K562 (cell line): ENCODE measurements around the gene SERPINH1. TPM values are rescaled to one million over a fixed set of nuclear protein-coding genes. Genes with fewer than 3 reads are reported as not detected.

ENCODE experiments used
- ATAC-seq: fragments of 200-7000 bp; cut with Tn5 transposase; 3 replicates; pipeline ENCODE4 v1.9.1; 2020; ENCODE audit warnings: moderate library complexity
- BruUV-seq: library from RNA; stranded (reverse); fragments of 400-500 nt; replicated peaks from 2 replicates; lab custom pipeline; 2021; lab: Mats Ljungman, UMichigan
- CTCF ChIA-PET: fragments of 300-600 bp; formaldehyde crosslinking; extraction: SDS; loops from one replicate; lab custom pipeline; 2021; ENCODE audit warnings: low intra/inter-chr PET ratio; lab: Yijun Ruan, JAX
- POLR2A ChIA-PET: fragments of 300-600, 350-650 bp; sonication (Branson Sonifier 250); formaldehyde crosslinking; extraction: SDS; loops from one replicate; lab custom pipeline; 2021; ENCODE audit warnings: antibody characterized with exemption, inconsistent platforms; lab: Yijun Ruan, JAX
- DNase-seq, 4 experiments: peaks; one replicate each; pipeline versions ENCODE4 v3.0.0 to v3.0.0-alpha.2; 2011 to 2018; ENCODE audit warnings: low spot score in 3 of 4, mixed read lengths in 3 of 4; ENCODE audit errors: extremely low read depth in 1 of 4
- FAIRE-seq: peaks from 2 replicates; lab custom pipeline; 2011; peaks lifted over from hg19 to GRCh38; lab: Jason Lieb, UNC
- H2AFZ ChIP-seq: 2 replicates; pipeline ENCODE4 v1.6.0; 2011; ENCODE audit warnings: low read depth, low read length, control low read depth, inconsistent platforms
- H3K27ac ChIP-seq: fragments of 200-600 bp; 3 replicates; pipeline ENCODE4 v1.8.0; 2011; ENCODE audit warnings: low read depth, mild to moderate bottlenecking, control low read depth, inconsistent platforms, low read length, moderate library complexity, mixed read lengths; ENCODE audit errors: extremely low read depth
- H3K27me3 ChIP-seq, 2 experiments: fragments of 300-600 bp in 1 of 2; 2 replicates in 1 of 2; 3 replicates in 1 of 2; pipeline versions ENCODE4 v1.6.0 to v1.8.0; 2011; ENCODE audit warnings: inconsistent platforms in 2 of 2, low read length in 2 of 2, mild to moderate bottlenecking in 1 of 2, mixed read lengths in 1 of 2, moderate library complexity in 1 of 2; ENCODE audit not compliant: control insufficient read depth in 2 of 2, insufficient read depth in 2 of 2
- H3K36me3 ChIP-seq: fragments of 300-600 bp; 3 replicates; pipeline ENCODE4 v1.8.0; 2011; ENCODE audit warnings: mild to moderate bottlenecking, low read length, inconsistent platforms; ENCODE audit not compliant: control insufficient read depth, insufficient read depth
- H3K4me1 ChIP-seq, 2 experiments: fragments of 200-600 bp in 1 of 2; replicated peaks in 1 of 2; 2 replicates in 1 of 2; 3 replicates in 1 of 2; pipeline versions ENCODE4 v1.5.1 to v1.8.0; 2011; ENCODE audit warnings: inconsistent platforms in 2 of 2, low read length in 2 of 2, mild to moderate bottlenecking in 1 of 2, mixed read lengths in 1 of 2, moderate library complexity in 1 of 2; ENCODE audit not compliant: control insufficient read depth in 2 of 2, insufficient read depth in 2 of 2
- H3K4me2 ChIP-seq: 2 replicates; pipeline ENCODE4 v1.6.1; 2011; ENCODE audit warnings: low read length, control low read depth, inconsistent platforms, mixed read lengths; ENCODE audit not compliant: insufficient read depth
- H3K4me3 ChIP-seq: fragments of 200-600 bp; sonication (generic), shearing (Covaris generic); 2 replicates; pipeline ENCODE4 v1.5.1; 2016; ENCODE audit warnings: control low read depth, inconsistent platforms
- H3K79me2 ChIP-seq: fragments of 200-600 bp; 3 replicates; pipeline ENCODE4 v1.8.0; 2011; ENCODE audit warnings: low read length, inconsistent platforms; ENCODE audit not compliant: control insufficient read depth, insufficient read depth
- H3K9ac ChIP-seq, 2 experiments: 2 replicates each; pipeline versions ENCODE4 v1.6.0 to v1.6.1; 2011; ENCODE audit warnings: low read depth in 2 of 2, low read length in 2 of 2, control low read depth in 1 of 2, inconsistent platforms in 1 of 2, mild to moderate bottlenecking in 1 of 2, mixed read lengths in 1 of 2; ENCODE audit not compliant: insufficient read depth in 1 of 2
- H3K9me1 ChIP-seq: one replicate; pipeline ENCODE4 v1.6.0; 2011; ENCODE audit warnings: inconsistent platforms, mild to moderate bottlenecking, low read length, moderate library complexity; ENCODE audit not compliant: control insufficient read depth, insufficient read depth
- H3K9me3 ChIP-seq: replicated peaks from 2 replicates; pipeline ENCODE4 v1.5.1; 2011; ENCODE audit warnings: low read depth, low read length, inconsistent platforms; ENCODE audit not compliant: control insufficient read depth, insufficient read depth
- H4K20me1 ChIP-seq: replicated peaks from 2 replicates; pipeline ENCODE4 v1.6.1; 2011; ENCODE audit warnings: low read length, inconsistent platforms, mixed read lengths; ENCODE audit not compliant: control insufficient read depth, insufficient read depth
- CTCF ChIP-seq, 3 experiments: IDR thresholded peaks in 2 of 3; conservative IDR thresholded peaks in 1 of 3; 2 replicates each; pipeline ENCODE4 v1.5.1; 2011 to 2012; ENCODE audit warnings: low read length in 3 of 3, mild to moderate bottlenecking in 3 of 3, control low read depth in 2 of 3, improper control_type of control experiment in 1 of 3, inconsistent platforms in 1 of 3, low read depth in 1 of 3, mixed read lengths in 1 of 3, moderate library complexity in 1 of 3; ENCODE audit not compliant: insufficient read depth in 2 of 3
- CTCFL ChIP-seq: IDR thresholded peaks from 2 replicates; pipeline ENCODE4 v1.6.1; 2011; ENCODE audit warnings: borderline replicate concordance, low read depth, mild to moderate bottlenecking, moderate library complexity, low read length; ENCODE audit not compliant: insufficient read depth, poor library complexity, severe bottlenecking
- FOXK2 ChIP-seq, 2 experiments: fragments of 450-650 bp; IDR thresholded peaks in 1 of 2; conservative IDR thresholded peaks in 1 of 2; 2 replicates each; pipeline ENCODE4 v1.6.1; 2016; ENCODE audit warnings: low read depth in 2 of 2, mild to moderate bottlenecking in 1 of 2
- LEF1 ChIP-seq: fragments of 450-650 bp; IDR thresholded peaks from 2 replicates; pipeline ENCODE4 v1.6.1; 2016; ENCODE audit warnings: mild to moderate bottlenecking
- NCOR1 ChIP-seq: fragments of 450-650 bp; IDR thresholded peaks from 2 replicates; pipeline ENCODE4 v1.6.1; 2016; ENCODE audit warnings: mild to moderate bottlenecking, moderate library complexity
- PKNOX1 ChIP-seq: fragments of 450-650 bp; IDR thresholded peaks from 2 replicates; pipeline ENCODE4 v1.6.1; 2016
- SMC3 ChIP-seq: conservative IDR thresholded peaks from 2 replicates; pipeline ENCODE4 v1.6.1; 2011; ENCODE audit warnings: low read depth, low read length, improper control_type of control experiment; ENCODE audit not compliant: insufficient read depth
- YY1 ChIP-seq, 3 experiments: IDR thresholded peaks; 2 replicates each; pipeline ENCODE4 v1.6.1; 2011; ENCODE audit warnings: low read length in 2 of 3, mild to moderate bottlenecking in 2 of 3, moderate library complexity in 2 of 3, borderline replicate concordance in 1 of 3, control low read depth in 1 of 3, low read depth in 1 of 3; ENCODE audit not compliant: insufficient read depth in 3 of 3, insufficient replicate concordance in 2 of 3, control insufficient read depth in 1 of 3, insufficient read length in 1 of 3; ENCODE audit errors: extremely low read depth in 1 of 3
- ZNF277 ChIP-seq: fragments of 250-450 bp; sonication (Bioruptor Pico); IDR thresholded peaks from 2 replicates; pipeline ENCODE4 v1.8.0; 2022; ENCODE audit warnings: inconsistent platforms, mild to moderate bottlenecking, moderate library complexity, borderline replicate concordance
- WGBS: fragments of 100-300 bp; shearing (Covaris generic); methylation state at CpG from one replicate; pipeline ENCODE4 v1.1.6; 2016; ENCODE audit warnings: low coverage, mixed read lengths; ENCODE audit not compliant: insufficient coverage; ENCODE audit errors: missing lambda C conversion rate; 5-methylcytosine and 5-hydroxymethylcytosine counted together
- in situ Hi-C: fragments of 300-500 bp; cut with MboI; formaldehyde crosslinking; loops from 4 replicates; pipeline ENCODE4 v1.15.0; 2018; ENCODE audit warnings: inconsistent platforms, mixed read lengths
- intact Hi-C: fragments of 100-400 bp; cut with micrococcal nuclease; formaldehyde crosslinking; loops from 2 replicates; pipeline ENCODE4 v1.14.2; 2022
- polyA plus RNA-seq, 8 experiments: library from polyadenylated mRNA; depleted of rRNA in 4 of 8; stranded (reverse) in 5 of 8; unstranded in 3 of 8; fragments of >200 nt; fragmentation: Nextera tagmentation in 2 of 8; fragmentation: Illumina TruSeq in 1 of 8; extraction: Ambion mirVana in 2 of 8; extraction: Trizol in 1 of 8; gene quantifications; 2 replicates each; pipeline versions ENCODE4 v1.2.1 to v1.2.3, GENCODE V29; 2011 to 2014; ENCODE audit warnings: inconsistent platforms in 1 of 8, missing spikeins in 1 of 8
- total RNA-seq, 7 experiments: library from RNA; depleted of rRNA in 6 of 7; stranded (reverse); fragments of >200 nt in 6 of 7; fragmentation: Illumina TruSeq in 2 of 7; extraction: Trizol in 2 of 7; gene quantifications; 2 replicates each; pipeline versions ENCODE4 v1.2.1 to v1.2.3, GENCODE V29; 2011 to 2021; ENCODE audit warnings: low replicate concordance in 1 of 7

SERPINH1 gene
- total and polyA plus RNA-seq, 9 of the 15 experiments (the other 6 are each of a cell fraction or from before 2014, with no cell fraction given) = 2.8 to 106 (median 67.9) TPM

- FAIRE-seq = peak; percentile 78
- no TSS peak for BruUV-seq
- TF ChIP-seq FOXK2 (conservative IDR thresholded peaks at IDR 0.05 in 1 of 2, IDR thresholded peaks at IDR 0.05 in 1 of 2; ENCODE audit: low read depth in 2 of 2) (no peak), SMC3 (peak; percentile 46), NCOR1 (no peak), CTCFL (peak; percentile 52), LEF1 (no peak), YY1 (IDR thresholded peaks at IDR 0.05; ENCODE audit: borderline replicate concordance in 1 of 3, control insufficient read depth in 1 of 3, extremely low read depth in 1 of 3, insufficient read depth in 3 of 3, insufficient read length in 1 of 3, insufficient replicate concordance in 2 of 3, low read depth in 1 of 3, low read length in 2 of 3) (peak in 2 of 3 experiments; percentile 33 to 66), PKNOX1 (no peak), CTCF (IDR thresholded peaks at IDR 0.05 in 2 of 3, conservative IDR thresholded peaks at IDR 0.05 in 1 of 3; ENCODE audit: insufficient read depth in 2 of 3, low read depth in 1 of 3, low read length in 3 of 3) (peak; percentile 71 to 84 (median 76)), ZNF277 (CRISPR knock-in tag) (no peak)
These were observed 35.6 kb downstream of the SERPINH1 start for GRCh38 chr11:75597636-75598035.

More at GRCh38 chr11:75597636-75598035, 35.6 kb downstream of the SERPINH1 start:
- Histone ChIP-seq H3K4me2 (no peak overlapping the region), H4K20me1 (no peaks in the 10 kb centered on the region), H3K79me2 (no peaks in the 10 kb centered on the region), H2AFZ (no peak overlapping the region), H3K4me1 (peaks cover 14 to 16% of the 10 kb centered on the region in 2 experiments; a peak in 4 of 5 replicates), H3K9me3 (no peaks in the 10 kb centered on the region), H3K36me3 (no peaks in the 10 kb centered on the region), H3K9me1 (no peaks in the 10 kb centered on the region), H3K27ac (no peak overlapping the region), H3K27me3 (no peaks in the 10 kb centered on the region), H3K9ac (no peak overlapping the region), H3K4me3 (no peak overlapping the region)
- in situ Hi-C loops (no loop called here), intact Hi-C loops (no loop called here)
- 8% methylated on average over 4 of the region's 4 CpGs for WGBS
- DNase-seq = peak; percentile 38 to 71 (median 54)
- CTCF ChIA-PET = no interaction called here
- POLR2A ChIA-PET = interaction anchor here (0.5 to 1.8 kb wide), 3 partner anchors 22 to 181 kb away, joined by 3 to 6 read pairs (median 3); no protein-coding TSS in a partner anchor
- ATAC-seq = peak; percentile 89
